ENCODE measurements around the gene SLC35F1. TPM values are rescaled to one million over a fixed set of nuclear protein-coding genes. Genes with fewer than 3 reads are reported as not detected.

Gene SLC35F1
- total RNA-seq, 1 experiment from 2014 or later = not detected

GRCh38 chr6:118246406-118246805 is 339.3 kb downstream of the SLC35F1 start:
- Histone ChIP-seq H3K4me3 (no peak overlapping the region), H2AFZ (no peak overlapping the region)
- CTCF ChIA-PET = no interaction called here

GRCh38 chr6:118248171-118248570 is 341.1 kb downstream of the SLC35F1 start:
- CTCF ChIA-PET = no interaction called here
- Histone ChIP-seq H3K9me2 (ENCODE audit: insufficient read depth) (no peaks in the 10 kb centered on the region), H3K4me1 (replicated peaks; ENCODE audit: insufficient read depth) (no peaks in the 10 kb centered on the region), H3K36me3 (ENCODE audit: low read depth) (no peaks in the 10 kb centered on the region), H3K27me3 (ENCODE audit: insufficient read depth, low read depth) (0 out of 2 replicates have a peak, but pooled peaks cover 11% of the 10 kb centered on the region), H2AFZ (no peak overlapping the region), H3F3A (ENCODE audit: insufficient read depth, low read depth) (no peaks in the 10 kb centered on the region), H4K20me1 (ENCODE audit: insufficient read depth) (no peaks in the 10 kb centered on the region), H3K27ac (no peak overlapping the region), H3K4me3 (no peak overlapping the region), H3K9me3 (ENCODE audit: insufficient read depth, low read depth) (no peaks in the 10 kb centered on the region), H3K79me2 (ENCODE audit: low read depth) (no peaks in the 10 kb centered on the region), H3K4me2 (no peak overlapping the region)
- TF ChIP-seq EZH2 (IDR thresholded peaks at IDR 0.05; ENCODE audit: low read depth) (no peak), CTCF (conservative IDR thresholded peaks at IDR 0.05) (no peak)
- no TSS peak for BruUV-seq (replicated peaks)
- POLR2A ChIA-PET (ENCODE audit: unreplicated experiment) = interaction anchor here (0.6 kb wide), 1 partner anchor 33 kb away, joined by 3 read pairs; no protein-coding TSS in a partner anchor
- intact Hi-C loops (cut with micrococcal nuclease; ENCODE audit: unreplicated experiment) = no loop called here
- no peak for DNase-seq

More at GRCh38 chr6:118246406-118246805, 339.3 kb downstream of the SLC35F1 start:
- Histone ChIP-seq H3K9me3 (ENCODE audit: insufficient read depth, low read depth) (no peaks in the 10 kb centered on the region), H3K27ac (no peak overlapping the region), H3K4me1 (replicated peaks; ENCODE audit: insufficient read depth) (no peaks in the 10 kb centered on the region), H3K79me2 (ENCODE audit: low read depth) (no peaks in the 10 kb centered on the region), H3K36me3 (ENCODE audit: low read depth) (no peaks in the 10 kb centered on the region), H3K9me2 (ENCODE audit: insufficient read depth) (no peaks in the 10 kb centered on the region), H3K27me3 (ENCODE audit: insufficient read depth, low read depth) (0 out of 2 replicates have a peak, but pooled peaks cover 11% of the 10 kb centered on the region), H3K4me2 (no peak overlapping the region), H3F3A (ENCODE audit: insufficient read depth, low read depth) (no peaks in the 10 kb centered on the region), H4K20me1 (ENCODE audit: insufficient read depth) (no peaks in the 10 kb centered on the region)
- TF ChIP-seq CTCF (conservative IDR thresholded peaks at IDR 0.05) = no peak
- TF ChIP-seq EZH2 (IDR thresholded peaks at IDR 0.05; ENCODE audit: low read depth) = no peak
- DNase-seq = no peak
- intact Hi-C loops (cut with micrococcal nuclease; ENCODE audit: unreplicated experiment) = no loop called here
- POLR2A ChIA-PET (ENCODE audit: unreplicated experiment) = no interaction called here
- no TSS peak for BruUV-seq (replicated peaks)

- no peaks in the 10 kb centered on the region for H3K9me2 ChIP-seq (ENCODE audit: insufficient read depth)
- no TSS peak for BruUV-seq (replicated peaks)
- H3K9me3 ChIP-seq (ENCODE audit: insufficient read depth, low read depth) = no peaks in the 10 kb centered on the region
- H2AFZ ChIP-seq = no peak overlapping the region
- no peaks in the 10 kb centered on the region for H4K20me1 ChIP-seq (ENCODE audit: insufficient read depth)
- H3K36me3 ChIP-seq (ENCODE audit: low read depth) = no peaks in the 10 kb centered on the region
- no peak overlapping the region for H3K4me3 ChIP-seq
- no peaks in the 10 kb centered on the region for H3K4me1 ChIP-seq (replicated peaks; ENCODE audit: insufficient read depth)
- ChIA-PET POLR2A (ENCODE audit: unreplicated experiment) (no interaction called here), CTCF (no interaction called here)
- no peaks in the 10 kb centered on the region for H3F3A ChIP-seq (ENCODE audit: insufficient read depth, low read depth)
- intact Hi-C loops (cut with micrococcal nuclease; ENCODE audit: unreplicated experiment) = loop anchor here (10.0 kb wide), 1 partner anchor 275 kb away; no protein-coding TSS in a partner anchor
- DNase-seq = no peak
- TF ChIP-seq CTCF (conservative IDR thresholded peaks at IDR 0.05) (no peak), EZH2 (IDR thresholded peaks at IDR 0.05; ENCODE audit: low read depth) (no peak)
- no peak overlapping the region for H3K27ac ChIP-seq
- H3K27me3 ChIP-seq (ENCODE audit: insufficient read depth, low read depth) = 0 out of 2 replicates have a peak, but pooled peaks cover 11% of the 10 kb centered on the region
- H3K79me2 ChIP-seq (ENCODE audit: low read depth) = no peaks in the 10 kb centered on the region
- no peak overlapping the region for H3K4me2 ChIP-seq
Measured at GRCh38 chr6:118249680-118250079, 342.6 kb downstream of the SLC35F1 start.

All from PC-9 (cell line).